GM12878 (cell line): ENCODE results near the gene TIFAB. TPM values are rescaled to one million over a fixed set of nuclear protein-coding genes. Genes with fewer than 3 reads are reported as not detected.

Experiments
- ATAC-seq: fragments of 200-7000 bp; cut with Tn5 transposase; 3 replicates; pipeline ENCODE4 v1.9.1; 2020; ENCODE audit warnings: mild to moderate bottlenecking, moderate library complexity
- BruUV-seq: library from RNA; stranded (reverse); fragments of 400-500 nt; replicated peaks from 2 replicates; lab custom pipeline; 2021; lab: Mats Ljungman, UMichigan
- CTCF ChIA-PET: fragments of 300-600 bp; sonication (Branson Sonifier 250); formaldehyde crosslinking; extraction: SDS; loops from one replicate; lab custom pipeline; 2021; ENCODE audit warnings: inconsistent platforms; lab: Yijun Ruan, JAX
- POLR2A ChIA-PET: fragments of 350-600 bp; formaldehyde crosslinking; extraction: SDS; loops from one replicate; lab custom pipeline; 2021; ENCODE audit warnings: inconsistent platforms; lab: Charles Lee
- RAD21 ChIA-PET: fragments of 300-600 bp; sonication (Branson Sonifier 250); formaldehyde crosslinking; loops from one replicate; lab custom pipeline; 2023; ENCODE audit warnings: antibody characterized with exemption; ENCODE audit not compliant: unreplicated experiment; lab: Charles Lee
- SMC1A ChIA-PET: fragments of 300-600 bp; sonication (Branson Sonifier 250); formaldehyde crosslinking; loops from one replicate; lab custom pipeline; 2023; ENCODE audit not compliant: unreplicated experiment, uncharacterized antibody; lab: Charles Lee
- DNase-seq: peaks from one replicate; pipeline ENCODE4 v3.0.0-alpha.2; 2011; ENCODE audit warnings: low read depth, low spot score
- FAIRE-seq: peaks from 3 replicates; lab custom pipeline; 2011; peaks lifted over from hg19 to GRCh38; lab: Jason Lieb, UNC
- H2AFZ ChIP-seq: 2 replicates; pipeline ENCODE4 v1.6.0; 2011; ENCODE audit warnings: low read depth, low read length, control low read depth; ENCODE audit not compliant: control insufficient read depth
- H3K27ac ChIP-seq: 2 replicates; pipeline ENCODE4 v1.5.1; 2011; ENCODE audit warnings: control low read depth; ENCODE audit not compliant: control insufficient read depth, insufficient read depth
- H3K27me3 ChIP-seq, 2 experiments: replicated peaks in 1 of 2; 2 replicates each; pipeline versions ENCODE4 v1.6.0 to v1.6.1; 2011; ENCODE audit warnings: low read length in 1 of 2; ENCODE audit not compliant: control insufficient read depth in 2 of 2, insufficient read depth in 2 of 2
- H3K36me3 ChIP-seq, 2 experiments: 2 replicates each; pipeline ENCODE4 v1.5.1; 2011; ENCODE audit warnings: low read length in 1 of 2; ENCODE audit not compliant: control insufficient read depth in 2 of 2, insufficient read depth in 2 of 2
- H3K4me1 ChIP-seq: 2 replicates; pipeline ENCODE4 v1.6.1; 2011; ENCODE audit warnings: mild to moderate bottlenecking, low read length, moderate library complexity, mixed read lengths; ENCODE audit not compliant: control insufficient read depth, insufficient read depth
- H3K4me2 ChIP-seq: 2 replicates; pipeline ENCODE4 v1.6.0; 2011; ENCODE audit warnings: control low read depth; ENCODE audit not compliant: control insufficient read depth, insufficient read depth
- H3K4me3 ChIP-seq: fragments of 200-600 bp; sonication (generic); 2 replicates; pipeline ENCODE4 v1.5.1; 2016
- H3K79me2 ChIP-seq: 2 replicates; pipeline ENCODE4 v1.6.0; 2011; ENCODE audit warnings: low read length; ENCODE audit not compliant: control insufficient read depth, insufficient read depth
- H3K9ac ChIP-seq: 2 replicates; pipeline ENCODE4 v1.8.0; 2011; ENCODE audit warnings: low read length, control low read depth, mixed read lengths; ENCODE audit not compliant: control insufficient read depth, insufficient read depth
- H3K9me3 ChIP-seq: replicated peaks from 3 replicates; pipeline ENCODE4 v1.5.1; 2011; ENCODE audit warnings: mild to moderate bottlenecking, low read length; ENCODE audit not compliant: control insufficient read depth, insufficient read depth
- H4K20me1 ChIP-seq: 2 replicates; pipeline ENCODE4 v1.6.0; 2011; ENCODE audit not compliant: control insufficient read depth, insufficient read depth
- BMI1 ChIP-seq: fragments of 450-650 bp; IDR thresholded peaks from 2 replicates; pipeline ENCODE4 v1.6.1; 2016; ENCODE audit warnings: mild to moderate bottlenecking, moderate library complexity, borderline replicate concordance
- CREM ChIP-seq: IDR thresholded peaks from 2 replicates; pipeline ENCODE4 v1.6.1; 2014; ENCODE audit warnings: antibody characterized with exemption, low read depth
- MTA2 ChIP-seq: fragments of 450-650 bp; IDR thresholded peaks from 2 replicates; pipeline ENCODE4 v1.6.1; 2016; ENCODE audit warnings: low read depth, mild to moderate bottlenecking, moderate library complexity
- MYB ChIP-seq: fragments of 150-350 bp; IDR thresholded peaks from 2 replicates; pipeline ENCODE4 v1.6.1; 2014; ENCODE audit warnings: mild to moderate bottlenecking, low read depth, low read length, borderline replicate concordance
- NFXL1 ChIP-seq: fragments of 450-650 bp; IDR thresholded peaks from 2 replicates; pipeline ENCODE4 v1.6.1; 2017; ENCODE audit warnings: antibody characterized with exemption, mild to moderate bottlenecking, borderline replicate concordance
- POLR2AphosphoS5 ChIP-seq: IDR thresholded peaks from 2 replicates; pipeline ENCODE4 v1.6.1; 2011; ENCODE audit warnings: mild to moderate bottlenecking, low read length, inconsistent platforms
- TAF1 ChIP-seq: IDR thresholded peaks from 2 replicates; pipeline ENCODE4 v1.6.1; 2011; ENCODE audit warnings: mild to moderate bottlenecking, low read depth, low read length, borderline replicate concordance
- ZNF622 ChIP-seq: fragments of 450-650 bp; IDR thresholded peaks from 2 replicates; pipeline ENCODE4 v1.6.1; 2017; ENCODE audit warnings: mild to moderate bottlenecking, inconsistent platforms
- WGBS: methylation state at CpG from one replicate; pipeline ENCODE4 v1.1.6; 2016; ENCODE audit warnings: low lambda C conversion rate; ENCODE audit not compliant: insufficient replicate concordance, insufficient coverage; ENCODE audit errors: missing lambda C conversion rate; 5-methylcytosine and 5-hydroxymethylcytosine counted together
- in situ Hi-C: fragments of 300-500 bp; cut with MboI; formaldehyde crosslinking; loops from 9 replicates; pipeline ENCODE4 v1.14.3; 2018; ENCODE audit warnings: mixed read lengths
- intact Hi-C: fragments of 100-400 bp; cut with micrococcal nuclease; formaldehyde crosslinking; loops from one replicate; pipeline ENCODE4 v1.14.2; 2022; ENCODE audit not compliant: unreplicated experiment
- polyA plus RNA-seq, 11 experiments: library from polyadenylated mRNA; depleted of rRNA in 4 of 11; unstranded in 6 of 11; stranded (reverse) in 5 of 11; fragments of >200 nt; fragmentation: Nextera tagmentation in 4 of 11; fragmentation: Illumina TruSeq in 1 of 11; extraction: Ambion mirVana in 4 of 11; extraction: Trizol in 1 of 11; gene quantifications; 1 replicate in 1 of 11; 2 replicates in 10 of 11; pipeline versions ENCODE4 v1.2.1 to v1.2.3, GENCODE V29; 2011 to 2016; ENCODE audit warnings: inconsistent platforms in 2 of 11, missing spikeins in 2 of 11, low read depth in 1 of 11
- total RNA-seq, 4 experiments: library from RNA; depleted of rRNA in 3 of 4; stranded (reverse); fragments of >200 nt in 3 of 4; fragmentation: Illumina TruSeq in 1 of 4; extraction: Trizol in 1 of 4; gene quantifications; 2 replicates each; pipeline versions ENCODE4 v1.2.1 to v1.2.3, GENCODE V29; 2013 to 2021
- TF ChIP-seq, protein P1 (sequence below): fragments of 450-650 bp; IDR thresholded peaks from 2 replicates; pipeline ENCODE4 v1.6.1; 2018; ENCODE audit warnings: borderline replicate concordance, mild to moderate bottlenecking; ENCODE audit not compliant: partially characterized antibody
- TF ChIP-seq, protein P2 (sequence below): IDR thresholded peaks from 2 replicates; pipeline ENCODE4 v1.6.1; 2011; ENCODE audit warnings: borderline replicate concordance, low read depth, mild to moderate bottlenecking, moderate library complexity, low read length; ENCODE audit not compliant: insufficient read depth, poor library complexity, severe bottlenecking

Gene TIFAB
- total and polyA plus RNA-seq, 10 of the 15 experiments (the other 5 are each of a cell fraction or from before 2014, with no cell fraction given): not detected

- TF ChIP-seq, protein P1, sequence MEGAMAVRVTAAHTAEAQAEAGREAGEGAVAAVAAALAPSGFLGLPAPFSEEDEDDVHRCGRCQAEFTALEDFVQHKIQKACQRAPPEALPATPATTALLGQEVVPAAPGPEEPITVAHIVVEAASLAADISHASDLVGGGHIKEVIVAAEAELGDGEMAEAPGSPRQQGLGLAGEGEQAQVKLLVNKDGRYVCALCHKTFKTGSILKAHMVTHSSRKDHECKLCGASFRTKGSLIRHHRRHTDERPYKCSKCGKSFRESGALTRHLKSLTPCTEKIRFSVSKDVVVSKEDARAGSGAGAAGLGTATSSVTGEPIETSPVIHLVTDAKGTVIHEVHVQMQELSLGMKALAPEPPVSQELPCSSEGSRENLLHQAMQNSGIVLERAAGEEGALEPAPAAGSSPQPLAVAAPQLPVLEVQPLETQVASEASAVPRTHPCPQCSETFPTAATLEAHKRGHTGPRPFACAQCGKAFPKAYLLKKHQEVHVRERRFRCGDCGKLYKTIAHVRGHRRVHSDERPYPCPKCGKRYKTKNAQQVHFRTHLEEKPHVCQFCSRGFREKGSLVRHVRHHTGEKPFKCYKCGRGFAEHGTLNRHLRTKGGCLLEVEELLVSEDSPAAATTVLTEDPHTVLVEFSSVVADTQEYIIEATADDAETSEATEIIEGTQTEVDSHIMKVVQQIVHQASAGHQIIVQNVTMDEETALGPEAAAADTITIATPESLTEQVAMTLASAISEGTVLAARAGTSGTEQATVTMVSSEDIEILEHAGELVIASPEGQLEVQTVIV: no peak
- TF ChIP-seq, all 136 proteins: peak for 0
Observed at GRCh38 chr5:135452321-135453030, at the start of gene TIFAB (continued).

GRCh38 chr5:135498637-135498995 is 46.5 kb upstream of the TIFAB start:
- in situ Hi-C loops: no loop called here

More at GRCh38 chr5:135498637-135498995, 46.5 kb upstream of the TIFAB start:
- Histone ChIP-seq H3K79me2 (no peaks in the 10 kb centered on the region), H3K36me3 (no peaks in the 10 kb centered on the region), H3K27me3 (no peaks in the 10 kb centered on the region; a peak in 1 of 4 replicates), H3K9ac (no peak overlapping the region), H2AFZ (no peak overlapping the region), H3K4me1 (no peaks in the 10 kb centered on the region), H3K4me3 (no peak overlapping the region), H3K9me3 (no peaks in the 10 kb centered on the region), H3K27ac (no peak overlapping the region), H4K20me1 (no peaks in the 10 kb centered on the region), H3K4me2 (no peak overlapping the region)
- CTCF ChIA-PET: no interaction called here
- intact Hi-C loops: no loop called here
- SMC1A ChIA-PET: no interaction called here
- ATAC-seq (no peak), FAIRE-seq (no peak), DNase-seq (no peak)
- BruUV-seq: no TSS peak
- TF ChIP-seq POLR2AphosphoS5: no peak
- TF ChIP-seq ZNF622: no peak
- no peak for TF ChIP-seq TAF1
- TF ChIP-seq MYB: no peak
- TF ChIP-seq, protein P2, sequence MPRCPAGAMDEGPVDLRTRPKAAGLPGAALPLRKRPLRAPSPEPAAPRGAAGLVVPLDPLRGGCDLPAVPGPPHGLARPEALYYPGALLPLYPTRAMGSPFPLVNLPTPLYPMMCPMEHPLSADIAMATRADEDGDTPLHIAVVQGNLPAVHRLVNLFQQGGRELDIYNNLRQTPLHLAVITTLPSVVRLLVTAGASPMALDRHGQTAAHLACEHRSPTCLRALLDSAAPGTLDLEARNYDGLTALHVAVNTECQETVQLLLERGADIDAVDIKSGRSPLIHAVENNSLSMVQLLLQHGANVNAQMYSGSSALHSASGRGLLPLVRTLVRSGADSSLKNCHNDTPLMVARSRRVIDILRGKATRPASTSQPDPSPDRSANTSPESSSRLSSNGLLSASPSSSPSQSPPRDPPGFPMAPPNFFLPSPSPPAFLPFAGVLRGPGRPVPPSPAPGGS: no peak
- no peak for TF ChIP-seq MTA2
- TF ChIP-seq NFXL1: no peak
- no peak for TF ChIP-seq BMI1
- TF ChIP-seq CREM: no peak
- 21% methylated on average over 2 of the region's 2 CpGs for WGBS
- POLR2A ChIA-PET: no interaction called here
- RAD21 ChIA-PET: no interaction called here
